ENCODE measurements around the gene TAS2R8.
"Not testable (repeated sequence)": the region's sequence is repeated elsewhere in the genome, so short reads cannot be mapped to it uniquely, and the experiment has no call there.

The TAS2R8 gene, protein sequence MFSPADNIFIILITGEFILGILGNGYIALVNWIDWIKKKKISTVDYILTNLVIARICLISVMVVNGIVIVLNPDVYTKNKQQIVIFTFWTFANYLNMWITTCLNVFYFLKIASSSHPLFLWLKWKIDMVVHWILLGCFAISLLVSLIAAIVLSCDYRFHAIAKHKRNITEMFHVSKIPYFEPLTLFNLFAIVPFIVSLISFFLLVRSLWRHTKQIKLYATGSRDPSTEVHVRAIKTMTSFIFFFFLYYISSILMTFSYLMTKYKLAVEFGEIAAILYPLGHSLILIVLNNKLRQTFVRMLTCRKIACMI

DNA sequence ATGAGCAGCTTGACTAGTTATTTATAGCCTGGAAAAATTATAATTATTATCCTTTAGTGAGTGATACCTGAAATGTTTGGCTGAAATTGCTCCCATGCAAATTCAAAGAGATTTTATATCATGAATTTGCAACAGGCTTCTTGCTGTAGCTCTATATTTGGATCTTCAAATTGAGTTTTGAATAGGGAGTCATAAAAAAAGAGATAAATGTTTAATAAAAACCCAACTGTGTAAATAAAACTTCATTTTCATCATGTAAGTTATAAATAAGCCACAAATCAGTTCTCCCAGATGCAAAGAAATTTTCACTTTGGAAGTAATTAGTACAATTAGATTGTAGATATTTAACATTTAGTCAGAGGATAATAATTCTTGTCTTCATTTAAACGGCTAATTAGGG is at the start of gene TAS2R8:
Gene TAS2R8 (minus strand): TSS at position 101 of the 400 bp plus-strand sequence. CDS start 306 bp downstream, outside the sequence.
- no peak for DNase-seq

GRCh38 chr12:10855807-10856206 is 48.7 kb upstream of the TAS2R8 start:
- DNase-seq: no peak

DNA sequence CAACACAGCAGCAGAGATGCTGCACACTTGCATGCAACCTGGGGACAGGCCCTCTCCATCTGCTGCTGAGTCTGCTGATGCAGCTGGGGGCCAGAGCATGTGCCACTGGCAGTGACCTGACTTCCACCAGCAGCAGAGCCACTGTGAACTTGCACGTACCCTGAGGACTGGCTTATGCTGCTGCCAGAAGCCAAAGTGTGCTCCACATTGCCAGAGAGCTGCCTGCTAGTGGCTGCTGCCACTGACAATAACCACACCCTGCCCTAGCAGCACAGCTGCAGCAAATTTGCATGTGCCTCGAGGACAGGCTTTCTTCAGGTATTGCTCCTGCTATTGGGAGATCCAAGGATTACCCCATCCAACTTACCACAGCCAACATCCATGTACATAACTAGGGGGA is 46.7 kb upstream of the TAS2R8 start:
- no peak for DNase-seq

DNA sequence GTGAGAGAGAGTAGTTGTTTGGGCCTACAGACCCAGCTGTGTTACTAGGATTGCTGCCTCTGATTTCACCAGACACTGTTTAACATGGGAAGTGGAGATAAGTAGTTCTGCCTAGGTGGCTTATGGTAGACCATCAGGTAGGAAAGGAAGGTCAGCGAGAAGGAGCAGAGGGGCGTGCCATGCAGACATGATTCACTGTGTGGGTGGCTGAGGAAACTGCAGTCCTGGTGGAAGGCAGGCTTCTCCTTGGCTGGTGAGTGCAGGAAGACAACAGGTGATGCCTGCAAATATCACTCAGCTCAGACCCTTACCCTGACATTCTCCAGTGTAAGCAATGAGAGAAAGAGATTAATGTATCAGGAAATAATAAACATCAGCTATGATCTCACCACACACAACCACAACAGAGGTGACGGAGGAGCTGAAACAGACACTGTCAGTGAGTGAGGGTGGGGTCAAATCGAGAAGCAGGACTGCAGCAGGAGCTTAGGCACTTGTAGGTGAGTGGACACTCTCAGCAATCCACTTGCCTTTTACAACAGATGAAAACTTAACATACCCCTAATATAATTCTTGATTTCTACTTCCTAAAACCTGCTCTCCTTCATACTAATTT is 44.3 kb upstream of the TAS2R8 start:
- no peak for DNase-seq

DNA sequence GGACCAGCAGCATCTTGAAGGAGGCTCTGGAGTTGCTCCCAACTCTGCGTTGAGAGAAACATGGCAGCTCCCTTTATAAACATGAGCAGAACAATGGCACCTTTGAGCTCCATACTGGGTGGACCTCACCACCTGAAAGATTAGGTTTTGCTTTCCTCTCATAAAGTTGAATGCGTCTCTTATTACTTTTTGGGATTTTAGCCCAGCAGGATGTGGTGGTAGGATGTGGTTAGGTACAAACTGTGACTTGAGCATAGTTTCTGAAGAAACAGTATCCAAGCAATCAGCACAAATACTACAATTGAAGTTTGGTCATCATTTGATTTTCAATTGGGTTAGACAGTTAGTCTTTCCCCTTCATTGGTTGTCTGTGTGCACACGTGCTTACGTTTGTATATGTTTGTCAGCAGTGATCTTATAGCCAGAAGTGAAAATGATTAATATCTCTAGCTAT is 42.4 kb upstream of the TAS2R8 start, which contains the start of gene PRR4:
Gene PRR4 (minus strand): TSS at position 51 of the 454 bp plus-strand sequence. CDS start 38 bp downstream, at position 13.
- peak in 3 of 6 experiments; percentile 3 to 31 (median 11) for DNase-seq

- no peak for DNase-seq
Observed at GRCh38 chr12:10847744-10848143, 40.7 kb upstream of the TAS2R8 start.

GRCh38 chr12:10842862-10843261 is 35.8 kb upstream of the TAS2R8 start:
- DNase-seq: no peak

- DNase-seq: no peak
Observed at GRCh38 chr12:10838461-10838860, 31.4 kb upstream of the TAS2R8 start.

DNA sequence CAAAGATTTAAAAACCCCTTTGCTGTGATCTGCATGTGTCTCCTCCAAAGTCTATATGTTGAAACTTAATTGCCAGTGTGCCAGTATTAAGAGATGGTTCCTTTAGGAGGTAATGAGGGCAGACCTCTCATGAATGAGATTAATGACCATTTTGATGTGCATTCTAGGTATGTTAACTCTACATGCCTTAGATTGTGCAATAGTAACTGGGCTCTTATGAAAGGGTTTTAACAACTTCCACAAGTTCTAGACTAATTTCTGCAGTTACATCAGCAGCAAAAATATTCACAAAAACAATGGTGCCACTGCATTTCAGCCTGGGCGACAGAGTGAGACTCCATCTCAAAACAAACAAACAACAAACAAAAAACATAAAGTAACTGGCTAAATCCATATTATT is 22.9 kb upstream of the TAS2R8 start:
- DNase-seq: no peak

DNA sequence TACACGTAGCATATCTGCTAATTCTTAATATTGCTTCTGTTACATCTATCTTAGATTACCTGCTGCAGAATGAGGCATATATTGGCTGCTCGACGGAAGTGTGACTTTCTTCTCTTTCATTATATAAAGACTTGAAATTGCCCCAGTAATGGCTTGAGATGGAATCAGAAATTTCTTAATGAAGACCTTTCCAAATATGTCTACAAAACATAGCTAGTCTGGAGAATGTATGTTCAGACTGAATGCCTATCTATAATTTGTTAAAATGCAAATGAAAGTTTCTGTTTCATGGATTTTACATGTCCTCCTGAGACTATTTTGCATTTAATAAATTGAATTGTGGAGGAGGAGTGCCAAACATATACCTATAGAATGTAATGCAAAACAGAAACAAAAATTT is 19.2 kb upstream of the TAS2R8 start, which contains the start of gene TAS2R10:
Gene TAS2R10 (minus strand): TSS at position 101 of the 400 bp plus-strand sequence. CDS start 89 bp downstream, at position 12.
- no peak for DNase-seq

GRCh38 chr12:10824957-10825356 is 17.9 kb upstream of the TAS2R8 start:
- DNase-seq: no peak

DNA sequence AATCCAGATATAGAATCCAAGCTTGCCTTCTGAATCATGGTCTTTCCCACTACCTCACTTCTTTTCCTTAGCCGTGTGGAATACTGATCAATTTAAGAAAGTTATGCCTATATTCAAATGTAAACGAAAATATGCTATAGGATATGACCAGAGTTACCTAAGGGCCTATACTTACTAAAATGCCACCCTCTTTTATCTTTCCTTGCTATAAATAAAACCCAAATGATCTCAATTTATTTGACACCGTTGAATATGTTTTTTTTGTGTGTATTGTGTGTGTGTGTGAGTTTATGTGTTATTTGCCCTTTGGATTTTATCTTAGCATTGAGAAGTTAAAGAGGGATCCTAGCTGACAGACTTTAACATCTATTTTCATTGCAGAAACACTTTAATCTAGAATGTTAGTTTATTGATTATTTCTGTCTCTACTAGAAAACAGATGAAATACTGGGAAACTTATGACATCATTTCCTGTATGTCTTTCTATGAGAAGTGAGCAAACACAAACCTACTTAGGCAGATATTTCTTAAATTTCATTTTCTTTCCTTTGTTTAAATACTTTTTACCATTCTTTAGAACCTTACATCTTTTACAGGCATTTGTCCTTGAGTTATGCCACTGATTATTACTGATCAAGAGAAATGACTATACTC is 4.9 kb upstream of the TAS2R8 start:
- DNase-seq: no peak

DNA sequence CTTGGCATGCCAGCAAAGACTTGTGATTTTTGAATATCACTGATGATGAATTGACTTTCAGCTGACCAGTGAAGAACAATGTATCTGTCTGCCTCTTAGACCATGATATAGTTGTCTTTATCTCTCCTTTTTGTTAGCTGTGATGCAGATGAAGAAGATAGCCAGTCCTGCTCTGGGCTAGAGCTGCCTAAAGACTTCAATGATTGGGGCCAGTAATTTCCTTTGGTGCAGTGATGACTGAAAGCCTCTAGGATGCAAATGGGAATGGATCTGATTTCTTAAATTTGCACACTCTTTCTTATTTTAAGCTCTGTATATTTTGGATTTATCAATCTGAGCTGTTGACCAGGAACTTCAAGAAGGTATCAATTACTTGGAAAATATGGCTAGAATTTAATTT is 3.0 kb upstream of the TAS2R8 start, which contains the start of gene TAS2R9:
Gene TAS2R9 (minus strand): TSS at position 101 of the 400 bp plus-strand sequence. CDS start 93 bp downstream, at position 8.
- DNase-seq: no peak

DNA sequence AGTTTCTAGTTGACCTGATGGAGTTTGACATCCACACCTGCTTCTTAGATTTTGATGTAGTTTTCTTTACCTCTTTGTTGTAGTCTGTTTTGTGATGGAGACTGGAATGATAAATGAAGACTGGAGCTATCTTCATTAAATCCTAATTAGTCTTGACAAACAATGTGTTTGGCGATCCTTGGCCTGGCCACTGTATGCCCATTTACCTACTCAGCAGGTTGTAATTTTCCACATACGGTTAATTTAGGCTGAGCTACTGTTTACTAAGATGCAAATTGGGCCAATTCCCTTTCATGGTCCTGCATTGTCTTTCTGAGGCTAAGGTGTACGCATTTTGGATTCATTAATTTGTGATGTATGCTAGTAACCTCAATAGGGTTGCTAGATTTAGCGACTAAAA is 4.5 kb downstream of the TAS2R8 start, which contains the start of gene TAS2R7:
Gene TAS2R7 (minus strand): TSS at position 41 of the 400 bp plus-strand sequence. CDS start 57 bp downstream, outside the sequence.
- no peak for DNase-seq

DNA sequence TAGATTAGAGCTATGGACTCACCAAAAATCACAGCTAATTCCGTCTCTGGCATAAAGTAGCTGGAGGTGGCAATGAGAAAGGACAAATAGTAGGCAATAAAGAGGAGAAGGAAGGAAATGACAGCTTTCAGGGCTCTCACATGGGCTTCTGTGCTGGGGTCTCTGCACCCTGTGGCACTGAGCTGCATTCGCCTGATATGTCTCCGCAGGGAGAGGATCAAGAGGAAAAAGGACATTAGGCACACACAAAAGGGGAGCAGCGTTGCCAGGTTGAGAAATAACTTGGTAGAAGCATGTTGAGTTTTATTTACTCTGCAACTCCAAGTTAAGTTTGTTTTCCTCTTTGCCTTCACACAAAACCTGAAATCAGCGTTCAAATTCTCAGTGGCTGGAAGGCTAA is 5.3 kb downstream of the TAS2R8 start:
- DNase-seq: no peak

DNA sequence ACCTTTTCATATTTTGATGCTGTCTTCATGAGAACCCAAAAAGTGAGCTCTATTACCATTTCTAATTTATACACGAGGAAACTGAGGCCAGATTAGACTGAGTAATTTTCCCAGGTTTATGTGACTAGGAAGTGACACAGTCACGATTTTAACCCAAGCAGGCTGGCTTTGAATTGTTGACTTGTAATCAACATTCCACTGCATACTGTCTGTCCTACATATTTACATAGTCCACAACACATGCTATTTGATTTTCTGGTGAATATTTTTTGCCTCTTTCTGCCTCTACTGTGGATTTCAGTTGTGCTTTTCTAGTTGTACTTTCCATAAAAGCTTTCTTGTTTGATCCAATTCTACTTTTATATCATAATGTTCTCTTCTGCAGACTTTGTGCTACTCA is 12.9 kb downstream of the TAS2R8 start:
- DNase-seq: no peak

GRCh38 chr12:10791769-10792168 is 15.3 kb downstream of the TAS2R8 start:
- DNase-seq: not testable (repeated sequence)

DNA sequence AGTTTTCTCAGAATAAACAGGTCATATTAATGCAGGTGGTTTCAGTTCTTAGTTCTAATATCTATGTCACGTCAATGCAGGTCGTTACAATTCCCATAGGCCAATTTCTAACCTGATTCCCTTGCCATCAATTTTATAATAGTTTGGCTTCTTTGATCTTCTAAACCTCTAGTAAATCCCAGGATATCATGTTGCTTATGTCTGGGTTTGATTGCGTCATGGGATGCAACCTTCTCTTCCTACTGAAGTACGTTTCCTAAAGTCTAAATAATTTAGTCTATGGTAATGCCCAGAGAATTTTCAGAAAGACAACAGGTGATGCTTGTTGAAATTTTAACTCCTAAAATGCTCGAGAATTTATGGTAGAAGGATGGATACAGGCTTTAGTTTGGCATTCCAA is 23.8 kb downstream of the TAS2R8 start:
- DNase-seq: no peak

DNA sequence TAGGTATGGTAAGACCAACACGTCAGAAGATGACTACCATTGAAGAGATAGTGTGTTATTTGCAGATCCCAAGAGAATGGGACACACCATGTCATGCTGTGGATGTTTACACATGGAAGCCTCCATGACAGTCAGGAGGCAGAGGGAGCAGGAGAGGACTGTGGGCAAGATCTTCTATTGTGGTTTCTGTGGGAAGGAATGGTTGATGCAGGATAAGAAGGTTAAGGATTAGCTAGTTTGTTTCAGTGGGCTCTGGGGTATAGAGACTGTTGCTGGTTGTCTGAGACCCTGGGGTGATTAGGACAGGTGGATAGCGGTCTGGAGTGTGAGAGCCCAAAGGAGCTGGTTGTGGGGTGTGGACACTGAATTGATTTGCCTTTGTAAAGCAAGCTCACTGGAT is 28.0 kb downstream of the TAS2R8 start:
- DNase-seq: no peak

GRCh38 chr12:10771132-10771733 is 35.9 kb downstream of the TAS2R8 start:
- DNase-seq: peak in 3 of 6 experiments; percentile 1 to 50 (median 45)

GRCh38 chr12:10759657-10760056 is 47.4 kb downstream of the TAS2R8 start:
- DNase-seq: no peak

DNA sequence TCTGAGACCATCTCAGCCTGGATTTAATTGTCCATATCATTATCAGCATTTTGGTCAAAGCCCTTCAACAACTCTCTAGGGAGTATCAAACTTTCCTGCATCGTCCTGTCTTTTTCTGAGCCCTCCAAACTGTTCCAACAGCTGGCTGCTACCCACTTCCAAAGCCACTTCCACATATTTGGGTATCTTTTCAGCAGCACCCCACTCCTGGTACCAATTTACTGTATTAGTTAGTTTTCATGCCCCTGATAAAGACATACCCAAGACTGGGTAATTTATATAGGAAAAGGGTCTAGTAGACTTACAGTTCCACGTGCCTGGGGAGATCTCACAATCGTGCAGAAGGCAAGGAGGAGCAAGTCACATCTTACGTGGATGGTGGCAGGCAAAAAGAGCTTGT is 50.9 kb downstream of the TAS2R8 start:
- DNase-seq: no peak
